Measurements from ENCODE around the gene KDM2B. TPM values are rescaled to one million over a fixed set of nuclear protein-coding genes. Genes with fewer than 3 reads are reported as not detected.

The KDM2B gene
- polyA plus RNA-seq, 1 of the 3 experiments (the other 2 are of a cell fraction) = 11.5 TPM

- H3K27ac ChIP-seq (ENCODE audit: low read depth in 2 of 2, low read length in 1 of 2) = peak overlapping the region in 1 of 2 experiments; percentile 77; a peak in 1 of 4 replicates
- H3K4me2 ChIP-seq = peak overlapping the region; percentile 92
- H3F3A ChIP-seq (replicated peaks; ENCODE audit: insufficient read depth) = peaks cover 9% of the 10 kb centered on the region
- H4K20me1 ChIP-seq (ENCODE audit: insufficient read depth) = no peaks in the 10 kb centered on the region
- peaks cover 22 to 23% of the 10 kb centered on the region in 2 experiments; a peak in 3 of 4 replicates for H3K4me1 ChIP-seq (ENCODE audit: control insufficient read depth in 1 of 2, insufficient read depth in 2 of 2, low read depth in 1 of 2, low read length in 1 of 2)
- peak; percentile 11 for DNase-seq
- WGBS (ENCODE audit: low lambda C conversion rate) = 80% methylated on average over 8 of the region's 8 CpGs
- no peaks in the 10 kb centered on the region for H3K36me3 ChIP-seq (replicated peaks in 1 of 2; ENCODE audit: control insufficient read depth in 1 of 2, insufficient read depth in 2 of 2, low read length in 1 of 2)
- no peak overlapping the region; the same call in 1 of the 2 replicates for H3K9ac ChIP-seq
- peak overlapping the region in 1 of 2 experiments; percentile 82; a peak in 1 of 4 replicates for H3K4me3 ChIP-seq (ENCODE audit: low read depth in 2 of 2, low read length in 1 of 2)
- no peak overlapping the region for H2AFZ ChIP-seq (ENCODE audit: low read depth)
- POLR2A ChIA-PET = no interaction called here
- H3K9me3 ChIP-seq = no peaks in the 10 kb centered on the region
- no peaks in the 10 kb centered on the region for H3K9me2 ChIP-seq
- peaks cover 58% of the 10 kb centered on the region for H3K79me2 ChIP-seq (ENCODE audit: insufficient read depth)
- CTCF ChIA-PET = interaction anchor here (1.0 to 5.9 kb wide), 6 partner anchors 30 to 185 kb away, joined by 3 to 86 read pairs (median 5); partner anchors contain the start of gene KDM2B
- H3K27me3 ChIP-seq (ENCODE audit: insufficient read depth) = no peaks in the 10 kb centered on the region
- TF ChIP-seq EZH2phosphoT487 (IDR thresholded peaks at IDR 0.05; ENCODE audit: borderline replicate concordance, low read depth) = no peak
- no peak for TF ChIP-seq TCF12 (IDR thresholded peaks at IDR 0.05)
- TF ChIP-seq MAX (IDR thresholded peaks at IDR 0.05; ENCODE audit: low read depth) = no peak
- no peak for TF ChIP-seq FOSL2 (IDR thresholded peaks at IDR 0.05; ENCODE audit: borderline replicate concordance, low read depth)
- no peak for TF ChIP-seq TEAD4 (IDR thresholded peaks at IDR 0.05; ENCODE audit: borderline replicate concordance, insufficient read depth)
These were observed 47.2 kb upstream of the KDM2B start for GRCh38 chr12:121628037-121628436.

DNA sequence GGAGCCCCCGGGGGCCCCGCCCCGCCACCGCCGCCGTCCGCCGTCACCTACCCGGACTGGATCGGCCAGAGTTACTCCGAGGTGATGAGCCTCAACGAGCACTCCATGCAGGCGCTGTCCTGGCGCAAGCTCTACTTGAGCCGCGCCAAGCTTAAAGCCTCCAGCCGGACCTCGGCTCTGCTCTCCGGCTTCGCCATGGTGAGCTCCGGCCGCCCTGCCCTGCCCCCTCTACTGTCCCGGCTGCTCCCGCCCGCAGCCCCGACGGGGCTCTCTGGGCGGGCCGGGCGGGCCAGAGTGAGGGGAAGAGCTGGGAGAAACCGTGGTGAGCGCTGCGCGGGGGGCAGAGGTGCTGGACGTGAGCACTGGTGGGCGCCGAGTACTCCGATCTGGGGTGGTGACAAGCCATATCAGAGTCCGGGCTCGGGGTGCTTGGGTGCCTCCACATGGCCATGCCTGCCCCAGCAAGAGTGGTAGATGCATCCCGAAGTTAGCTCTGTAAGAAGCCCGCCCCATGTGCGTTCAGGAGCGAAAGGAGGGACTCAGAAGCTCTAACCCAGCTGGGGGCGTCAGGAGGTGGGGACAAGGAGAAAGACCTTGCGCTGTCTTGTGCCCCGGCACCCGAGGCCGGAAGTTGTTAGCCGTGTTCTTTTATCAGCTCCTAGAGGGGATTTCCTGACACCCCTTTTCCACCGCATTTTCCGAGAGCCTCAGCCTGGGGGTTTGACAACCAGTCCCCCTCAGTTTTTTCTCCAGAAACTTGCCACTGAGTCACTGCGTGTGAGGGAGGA, 46.2 kb upstream of the KDM2B start:
- H3K36me3 ChIP-seq (replicated peaks in 1 of 2; ENCODE audit: control insufficient read depth in 1 of 2, insufficient read depth in 2 of 2, low read length in 1 of 2) = no peaks in the 10 kb centered on the region
- H3K4me1 ChIP-seq (ENCODE audit: control insufficient read depth in 1 of 2, insufficient read depth in 2 of 2, low read depth in 1 of 2, low read length in 1 of 2) = peaks cover 16 to 23% of the 10 kb centered on the region in 2 experiments; a peak in 3 of 4 replicates
- H3K4me2 ChIP-seq = peak overlapping the region; percentile 92
- H3K27ac ChIP-seq (ENCODE audit: low read depth in 2 of 2, low read length in 1 of 2) = peak overlapping the region; percentile 75 to 77
- peaks cover 9% of the 10 kb centered on the region for H3F3A ChIP-seq (replicated peaks; ENCODE audit: insufficient read depth)
- peak overlapping the region; percentile 85 for H2AFZ ChIP-seq (ENCODE audit: low read depth)
- H3K9me2 ChIP-seq = no peaks in the 10 kb centered on the region
- CTCF ChIA-PET = interaction anchor here (0.7 to 5.9 kb wide), 24 partner anchors 8 to 184 kb away, joined by 3 to 86 read pairs (median 3); partner anchors contain the start of gene KDM2B
- POLR2A ChIA-PET = interaction anchor here (1.0 to 1.7 kb wide), 3 partner anchors 11 to 47 kb away, joined by 4 read pairs; partner anchors contain the start of gene KDM2B
- 4% methylated on average over 12 of the region's 53 CpGs for WGBS (ENCODE audit: low lambda C conversion rate)
- peaks cover 48% of the 10 kb centered on the region for H3K79me2 ChIP-seq (ENCODE audit: insufficient read depth)
- no peaks in the 10 kb centered on the region for H3K27me3 ChIP-seq (ENCODE audit: insufficient read depth)
- peak overlapping the region; percentile 63 to 82 for H3K4me3 ChIP-seq (ENCODE audit: low read depth in 2 of 2, low read length in 1 of 2)
- no peak for TF ChIP-seq CHD2 (IDR thresholded peaks at IDR 0.05; ENCODE audit: low read length, partially characterized antibody)
- no peak for TF ChIP-seq NRF1 (IDR thresholded peaks at IDR 0.05; ENCODE audit: low read depth, low read length)
- TF ChIP-seq FOSL2 (IDR thresholded peaks at IDR 0.05; ENCODE audit: borderline replicate concordance, low read depth) = no peak
- no peak for TF ChIP-seq RXRA (IDR thresholded peaks at IDR 0.05; ENCODE audit: borderline replicate concordance, low read depth)
- TF ChIP-seq, protein P1, sequence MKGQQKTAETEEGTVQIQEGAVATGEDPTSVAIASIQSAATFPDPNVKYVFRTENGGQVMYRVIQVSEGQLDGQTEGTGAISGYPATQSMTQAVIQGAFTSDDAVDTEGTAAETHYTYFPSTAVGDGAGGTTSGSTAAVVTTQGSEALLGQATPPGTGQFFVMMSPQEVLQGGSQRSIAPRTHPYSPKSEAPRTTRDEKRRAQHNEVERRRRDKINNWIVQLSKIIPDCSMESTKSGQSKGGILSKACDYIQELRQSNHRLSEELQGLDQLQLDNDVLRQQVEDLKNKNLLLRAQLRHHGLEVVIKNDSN (IDR thresholded peaks at IDR 0.05; ENCODE audit: borderline replicate concordance, low read depth) = no peak
- TF ChIP-seq SMC3 (IDR thresholded peaks at IDR 0.05; ENCODE audit: low read depth, low read length) = no peak
- TF ChIP-seq MEF2A (IDR thresholded peaks at IDR 0.05; ENCODE audit: borderline replicate concordance, low read depth) = no peak
- TF ChIP-seq MAX (IDR thresholded peaks at IDR 0.05; ENCODE audit: low read depth) = 0 out of 2 replicates have a peak, but pooled peaks have one; percentile 47
- TF ChIP-seq SIN3A (IDR thresholded peaks at IDR 0.05; ENCODE audit: borderline replicate concordance, low read depth, low read length) = no peak
- peak; percentile 71 for TF ChIP-seq MXI1 (IDR thresholded peaks at IDR 0.05; ENCODE audit: low read depth, low read length)
- no peak for TF ChIP-seq TCF12 (IDR thresholded peaks at IDR 0.05)
- TF ChIP-seq POLR2AphosphoS5 (IDR thresholded peaks at IDR 0.05; ENCODE audit: low read depth, low read length) = no peak
- TF ChIP-seq, protein P2, sequence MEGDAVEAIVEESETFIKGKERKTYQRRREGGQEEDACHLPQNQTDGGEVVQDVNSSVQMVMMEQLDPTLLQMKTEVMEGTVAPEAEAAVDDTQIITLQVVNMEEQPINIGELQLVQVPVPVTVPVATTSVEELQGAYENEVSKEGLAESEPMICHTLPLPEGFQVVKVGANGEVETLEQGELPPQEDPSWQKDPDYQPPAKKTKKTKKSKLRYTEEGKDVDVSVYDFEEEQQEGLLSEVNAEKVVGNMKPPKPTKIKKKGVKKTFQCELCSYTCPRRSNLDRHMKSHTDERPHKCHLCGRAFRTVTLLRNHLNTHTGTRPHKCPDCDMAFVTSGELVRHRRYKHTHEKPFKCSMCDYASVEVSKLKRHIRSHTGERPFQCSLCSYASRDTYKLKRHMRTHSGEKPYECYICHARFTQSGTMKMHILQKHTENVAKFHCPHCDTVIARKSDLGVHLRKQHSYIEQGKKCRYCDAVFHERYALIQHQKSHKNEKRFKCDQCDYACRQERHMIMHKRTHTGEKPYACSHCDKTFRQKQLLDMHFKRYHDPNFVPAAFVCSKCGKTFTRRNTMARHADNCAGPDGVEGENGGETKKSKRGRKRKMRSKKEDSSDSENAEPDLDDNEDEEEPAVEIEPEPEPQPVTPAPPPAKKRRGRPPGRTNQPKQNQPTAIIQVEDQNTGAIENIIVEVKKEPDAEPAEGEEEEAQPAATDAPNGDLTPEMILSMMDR (IDR thresholded peaks at IDR 0.05) = peak; percentile 12; the same call in 1 of the 2 replicates
- no peak for TF ChIP-seq ZBTB33 (IDR thresholded peaks at IDR 0.05; ENCODE audit: borderline replicate concordance, low read depth)
- TF ChIP-seq TAF1 (IDR thresholded peaks at IDR 0.05; ENCODE audit: borderline replicate concordance, low read depth, low read length) = 0 out of 2 replicates have a peak, but pooled peaks have one; percentile 24
- TF ChIP-seq YY1 (IDR thresholded peaks at IDR 0.05; ENCODE audit: low read depth) = 0 out of 2 replicates have a peak, but pooled peaks have one; percentile 22
- 0 out of 2 replicates have a peak, but pooled peaks have one; percentile 16 for TF ChIP-seq GABPA (IDR thresholded peaks at IDR 0.05; ENCODE audit: low read depth)
- no peaks in the 10 kb centered on the region for H4K20me1 ChIP-seq (ENCODE audit: insufficient read depth)
- peak; percentile 84 for DNase-seq
- no peaks in the 10 kb centered on the region for H3K9me3 ChIP-seq
- peak overlapping the region; percentile 69; the same call in 1 of the 2 replicates for H3K9ac ChIP-seq

Measured in SK-N-SH (cell line).